HL-60 (cell line): ENCODE results near the gene CYP8B1.

ENCODE experiments used
- CTCF ChIP-seq: IDR thresholded peaks from one replicate; pipeline ENCODE4 v1.5.1; 2011; ENCODE audit warnings: low read length, control low read depth, inconsistent platforms; ENCODE audit not compliant: insufficient read depth
- POLR2AphosphoS5 ChIP-seq: IDR thresholded peaks from 2 replicates; pipeline ENCODE4 v1.6.1; 2012; ENCODE audit warnings: low read depth
- TF ChIP-seq, protein P1 (sequence below): IDR thresholded peaks from 2 replicates; pipeline ENCODE4 v1.6.1; 2012; ENCODE audit warnings: low read depth; ENCODE audit not compliant: insufficient replicate concordance

DNA sequence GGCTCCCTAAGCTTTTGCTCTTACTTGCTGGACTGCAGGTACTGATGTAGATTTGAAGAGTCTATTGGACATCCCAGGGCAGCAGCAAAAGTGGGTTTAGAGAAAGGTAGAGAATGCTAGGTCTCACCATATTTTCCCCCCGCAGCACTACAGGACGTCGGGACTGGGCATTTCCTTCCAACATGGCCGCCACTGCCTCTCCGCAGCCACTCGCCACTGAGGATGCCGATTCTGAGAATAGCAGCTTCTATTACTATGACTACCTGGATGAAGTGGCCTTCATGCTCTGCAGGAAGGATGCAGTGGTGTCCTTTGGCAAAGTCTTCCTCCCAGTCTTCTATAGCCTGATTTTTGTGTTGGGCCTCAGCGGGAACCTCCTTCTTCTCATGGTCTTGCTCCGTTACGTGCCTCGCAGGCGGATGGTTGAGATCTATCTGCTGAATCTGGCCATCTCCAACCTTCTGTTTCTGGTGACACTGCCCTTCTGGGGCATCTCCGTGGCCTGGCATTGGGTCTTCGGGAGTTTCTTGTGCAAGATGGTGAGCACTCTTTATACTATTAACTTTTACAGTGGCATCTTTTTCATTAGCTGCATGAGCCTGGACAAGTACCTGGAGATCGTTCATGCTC is 11.2 kb downstream of the CYP8B1 start:
- TF ChIP-seq CTCF, result no peak
- TF ChIP-seq, protein P1, sequence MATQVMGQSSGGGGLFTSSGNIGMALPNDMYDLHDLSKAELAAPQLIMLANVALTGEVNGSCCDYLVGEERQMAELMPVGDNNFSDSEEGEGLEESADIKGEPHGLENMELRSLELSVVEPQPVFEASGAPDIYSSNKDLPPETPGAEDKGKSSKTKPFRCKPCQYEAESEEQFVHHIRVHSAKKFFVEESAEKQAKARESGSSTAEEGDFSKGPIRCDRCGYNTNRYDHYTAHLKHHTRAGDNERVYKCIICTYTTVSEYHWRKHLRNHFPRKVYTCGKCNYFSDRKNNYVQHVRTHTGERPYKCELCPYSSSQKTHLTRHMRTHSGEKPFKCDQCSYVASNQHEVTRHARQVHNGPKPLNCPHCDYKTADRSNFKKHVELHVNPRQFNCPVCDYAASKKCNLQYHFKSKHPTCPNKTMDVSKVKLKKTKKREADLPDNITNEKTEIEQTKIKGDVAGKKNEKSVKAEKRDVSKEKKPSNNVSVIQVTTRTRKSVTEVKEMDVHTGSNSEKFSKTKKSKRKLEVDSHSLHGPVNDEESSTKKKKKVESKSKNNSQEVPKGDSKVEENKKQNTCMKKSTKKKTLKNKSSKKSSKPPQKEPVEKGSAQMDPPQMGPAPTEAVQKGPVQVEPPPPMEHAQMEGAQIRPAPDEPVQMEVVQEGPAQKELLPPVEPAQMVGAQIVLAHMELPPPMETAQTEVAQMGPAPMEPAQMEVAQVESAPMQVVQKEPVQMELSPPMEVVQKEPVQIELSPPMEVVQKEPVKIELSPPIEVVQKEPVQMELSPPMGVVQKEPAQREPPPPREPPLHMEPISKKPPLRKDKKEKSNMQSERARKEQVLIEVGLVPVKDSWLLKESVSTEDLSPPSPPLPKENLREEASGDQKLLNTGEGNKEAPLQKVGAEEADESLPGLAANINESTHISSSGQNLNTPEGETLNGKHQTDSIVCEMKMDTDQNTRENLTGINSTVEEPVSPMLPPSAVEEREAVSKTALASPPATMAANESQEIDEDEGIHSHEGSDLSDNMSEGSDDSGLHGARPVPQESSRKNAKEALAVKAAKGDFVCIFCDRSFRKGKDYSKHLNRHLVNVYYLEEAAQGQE, result no peak
- no peak for TF ChIP-seq POLR2AphosphoS5
